HG02852 (cell line): Measurements from ENCODE around the gene FLOT1.

Experiments used
- ATAC-seq: cut with Tn5 transposase; IDR thresholded peaks from one replicate; pipeline ENCODE4 v1.9.1; 2021; ENCODE audit warnings: mild to moderate bottlenecking, moderate library complexity; ENCODE audit not compliant: unreplicated experiment

Gene FLOT1, protein sequence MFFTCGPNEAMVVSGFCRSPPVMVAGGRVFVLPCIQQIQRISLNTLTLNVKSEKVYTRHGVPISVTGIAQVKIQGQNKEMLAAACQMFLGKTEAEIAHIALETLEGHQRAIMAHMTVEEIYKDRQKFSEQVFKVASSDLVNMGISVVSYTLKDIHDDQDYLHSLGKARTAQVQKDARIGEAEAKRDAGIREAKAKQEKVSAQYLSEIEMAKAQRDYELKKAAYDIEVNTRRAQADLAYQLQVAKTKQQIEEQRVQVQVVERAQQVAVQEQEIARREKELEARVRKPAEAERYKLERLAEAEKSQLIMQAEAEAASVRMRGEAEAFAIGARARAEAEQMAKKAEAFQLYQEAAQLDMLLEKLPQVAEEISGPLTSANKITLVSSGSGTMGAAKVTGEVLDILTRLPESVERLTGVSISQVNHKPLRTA

DNA sequence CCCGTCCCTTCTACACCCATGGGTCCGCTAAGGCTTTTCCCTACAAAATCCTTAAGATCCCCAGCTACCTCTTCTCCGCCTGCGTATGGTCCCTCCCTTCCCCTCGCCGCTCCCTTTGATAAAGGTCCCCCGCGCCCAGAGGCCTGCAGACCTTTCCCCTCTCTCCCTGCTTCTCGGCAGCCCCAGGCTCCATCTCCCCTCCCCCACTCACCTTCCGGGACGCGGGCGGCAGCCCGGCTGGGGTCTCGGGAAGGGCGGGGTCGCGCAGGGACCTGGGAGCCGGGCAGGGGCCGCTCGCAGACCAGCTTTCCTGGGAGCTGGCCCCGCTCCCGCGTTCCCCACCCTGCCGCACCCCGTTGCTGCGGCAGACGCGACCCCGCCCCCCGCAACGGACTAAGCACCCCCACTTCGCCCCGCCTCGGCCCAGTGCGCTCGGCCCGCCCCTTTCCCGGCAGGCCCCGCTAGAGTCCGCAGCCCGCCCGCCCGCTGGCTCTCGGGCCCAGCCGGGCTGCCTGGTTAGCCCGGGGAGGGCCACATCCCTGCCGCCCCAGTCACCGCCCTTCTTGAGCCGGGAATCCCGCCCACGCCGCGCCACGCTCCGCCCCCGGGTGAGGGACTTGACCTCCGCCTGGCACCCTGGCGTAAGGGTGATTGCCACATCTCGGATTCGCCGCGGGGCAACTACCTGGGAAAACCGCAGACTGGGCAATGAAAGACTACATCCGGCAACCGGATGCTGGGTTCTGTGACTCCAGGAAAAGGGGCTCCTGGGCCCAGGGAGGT, at the start of gene FLOT1:
TSS of gene FLOT1 (minus strand) at position 372 of the 783 bp plus-strand sequence. CDS start 498 bp downstream, outside the sequence.
- ATAC-seq, result peak; percentile 73

DNA sequence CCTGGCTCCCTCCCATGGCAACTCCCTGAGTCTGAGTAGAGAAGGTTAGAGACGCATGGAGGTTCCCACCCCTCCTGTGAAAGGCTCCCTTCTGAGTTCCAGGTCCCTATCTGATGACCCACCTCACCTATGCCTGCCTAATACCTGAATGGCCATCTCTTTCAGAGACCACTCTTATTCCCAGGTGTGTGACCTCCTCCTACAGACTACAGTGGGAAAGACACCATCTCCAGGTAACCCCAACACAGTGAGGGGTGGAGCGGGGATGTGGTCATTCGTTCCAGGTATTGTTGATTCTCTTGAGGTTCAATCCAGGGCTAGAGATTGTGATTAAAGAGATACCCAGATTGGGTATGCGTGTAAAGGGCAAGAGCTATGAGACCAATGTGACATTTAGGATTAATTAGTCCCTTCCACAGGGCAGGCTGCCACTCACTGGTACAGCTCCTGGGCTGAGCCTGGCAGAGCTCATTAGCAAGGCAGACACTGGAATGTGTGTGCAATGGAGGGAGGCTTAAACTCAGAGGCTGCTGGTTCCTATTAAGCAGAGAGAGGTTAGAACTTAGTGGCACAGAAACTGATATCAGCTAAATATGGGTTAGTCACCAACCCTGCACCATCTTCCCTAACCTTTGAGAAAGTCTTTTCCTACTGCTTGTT, 48.4 kb upstream of the FLOT1 start:
- ATAC-seq, result no peak

DNA sequence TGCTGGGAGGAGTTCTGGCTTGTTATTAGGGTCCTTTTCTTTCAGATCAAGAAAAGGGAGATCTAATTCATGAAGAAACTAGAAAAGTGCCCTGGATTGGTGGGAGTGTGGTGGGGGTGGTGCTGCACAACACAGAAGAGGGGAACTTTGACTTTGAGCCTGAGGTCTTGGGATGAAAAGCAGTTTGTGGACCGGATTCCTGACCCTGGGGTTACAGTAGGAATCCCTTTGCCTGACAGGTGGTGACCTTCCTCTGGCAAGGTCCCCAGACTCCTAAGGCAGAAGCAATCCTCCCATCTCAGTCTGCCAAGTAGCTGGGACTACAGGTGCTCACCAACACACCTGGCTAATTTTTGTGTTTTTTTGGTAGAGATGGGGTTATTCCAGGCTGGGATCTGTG, 47.1 kb upstream of the FLOT1 start:
- ATAC-seq, result no peak

DNA sequence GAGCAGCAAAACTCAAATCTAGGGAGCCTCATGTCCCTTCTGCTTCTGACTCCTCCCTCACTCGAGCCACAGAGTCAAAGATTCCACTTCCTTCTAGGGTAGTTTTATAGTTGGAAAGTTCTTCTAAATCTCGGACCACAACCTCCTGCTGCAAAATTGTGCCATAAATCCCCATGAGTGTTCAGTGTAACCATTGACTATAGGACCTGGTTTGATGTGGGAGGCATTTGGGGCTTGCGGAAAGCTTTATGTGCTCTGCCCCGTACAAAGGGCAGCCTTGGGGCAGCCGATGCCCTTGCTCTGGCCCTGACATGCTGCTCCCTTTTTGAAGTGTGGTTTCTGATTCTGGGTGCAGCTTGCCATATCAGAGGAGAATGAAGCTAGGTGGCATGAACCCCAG, 45.5 kb upstream of the FLOT1 start:
- no peak for ATAC-seq

DNA sequence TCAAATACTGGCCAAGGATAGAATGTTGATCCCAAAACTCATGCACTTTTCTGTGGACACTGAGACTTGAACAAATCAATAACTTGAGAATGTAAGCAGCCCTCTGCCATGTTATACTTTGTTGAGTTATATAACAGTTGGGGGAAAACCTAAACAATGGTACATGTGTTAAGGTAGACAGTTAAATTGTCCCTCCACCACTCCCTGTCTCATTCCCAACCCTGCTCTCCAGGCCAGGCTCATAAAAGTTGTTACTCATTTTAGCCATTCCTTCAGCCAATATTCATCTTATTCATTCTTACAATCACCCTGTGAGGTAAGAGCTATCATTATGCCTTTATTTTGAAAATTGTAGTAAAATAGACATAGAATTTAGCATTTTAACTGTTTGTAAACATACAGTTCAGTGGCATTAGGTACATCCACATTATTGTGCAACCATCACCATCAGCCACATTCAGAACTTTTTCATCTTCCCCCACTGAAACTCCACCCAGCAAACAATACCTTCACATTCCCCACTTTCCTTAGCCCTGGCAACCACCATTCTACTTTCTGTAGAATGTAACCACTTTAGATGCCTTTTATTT, 40.0 kb upstream of the FLOT1 start:
- no peak for ATAC-seq

DNA sequence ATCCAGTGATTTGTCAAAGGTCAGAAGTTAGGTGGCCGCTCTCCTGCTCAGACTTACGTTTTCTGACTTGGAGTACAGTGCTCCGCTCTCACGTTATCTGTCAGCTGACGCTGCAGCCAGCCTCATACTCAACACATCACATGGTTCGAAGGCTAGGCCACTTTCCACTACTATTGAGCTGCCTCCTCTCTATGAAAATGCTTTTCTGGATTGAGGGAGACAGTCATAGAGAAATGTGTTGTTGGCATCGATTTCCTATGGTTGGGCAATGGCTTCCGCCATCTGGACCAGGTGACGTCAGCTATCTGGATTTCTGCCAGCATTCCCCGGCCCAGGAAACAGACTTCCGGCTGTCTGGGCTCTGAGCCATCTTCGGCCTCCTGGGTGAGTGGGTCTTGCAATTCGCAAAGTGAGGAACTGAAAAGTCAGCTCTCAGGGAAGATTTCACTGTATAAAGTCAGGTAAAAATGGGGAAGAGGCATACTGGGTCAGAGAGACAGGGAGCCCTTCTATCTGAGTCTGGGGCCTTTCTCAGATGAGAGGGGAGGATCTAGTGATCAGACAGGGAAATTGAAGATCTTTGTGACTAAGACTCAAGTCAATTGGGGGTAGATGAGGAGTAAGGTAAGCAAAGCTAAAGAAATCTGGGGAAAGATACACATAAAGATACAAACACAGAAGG, 39.4 kb upstream of the FLOT1 start:
- no peak for ATAC-seq

DNA sequence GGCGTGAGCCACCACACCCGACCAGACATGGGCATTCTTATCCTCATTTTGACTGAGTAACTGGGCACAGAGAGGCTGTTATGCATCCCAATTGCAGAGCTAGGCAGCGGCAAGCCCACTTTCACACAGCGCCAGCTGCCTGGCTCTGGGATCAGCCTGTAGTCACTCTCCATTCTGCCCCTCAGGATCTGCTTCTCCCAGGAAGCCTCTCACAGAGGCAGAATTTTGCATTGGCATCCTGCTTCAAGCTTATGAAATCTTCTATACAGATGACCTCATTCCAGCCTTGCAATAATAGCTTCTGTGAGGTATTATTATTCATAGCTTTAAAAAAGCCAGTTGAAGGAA, 38.9 kb upstream of the FLOT1 start:
- ATAC-seq, result no peak

DNA sequence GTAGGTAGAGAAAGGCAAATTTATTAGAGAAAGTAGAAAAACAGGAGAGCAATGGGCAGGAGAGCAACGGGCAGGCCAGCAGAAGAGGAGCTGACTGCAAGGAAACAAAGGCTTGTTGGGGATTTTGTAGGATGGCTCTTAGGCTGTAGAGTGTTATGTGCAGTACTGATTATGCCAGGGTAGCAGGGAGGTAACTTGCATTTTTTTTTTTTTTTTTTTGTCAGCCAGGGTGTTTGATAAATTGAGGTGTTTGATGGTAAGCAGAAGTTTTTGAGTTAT, 38.1 kb upstream of the FLOT1 start:
- no peak for ATAC-seq

DNA sequence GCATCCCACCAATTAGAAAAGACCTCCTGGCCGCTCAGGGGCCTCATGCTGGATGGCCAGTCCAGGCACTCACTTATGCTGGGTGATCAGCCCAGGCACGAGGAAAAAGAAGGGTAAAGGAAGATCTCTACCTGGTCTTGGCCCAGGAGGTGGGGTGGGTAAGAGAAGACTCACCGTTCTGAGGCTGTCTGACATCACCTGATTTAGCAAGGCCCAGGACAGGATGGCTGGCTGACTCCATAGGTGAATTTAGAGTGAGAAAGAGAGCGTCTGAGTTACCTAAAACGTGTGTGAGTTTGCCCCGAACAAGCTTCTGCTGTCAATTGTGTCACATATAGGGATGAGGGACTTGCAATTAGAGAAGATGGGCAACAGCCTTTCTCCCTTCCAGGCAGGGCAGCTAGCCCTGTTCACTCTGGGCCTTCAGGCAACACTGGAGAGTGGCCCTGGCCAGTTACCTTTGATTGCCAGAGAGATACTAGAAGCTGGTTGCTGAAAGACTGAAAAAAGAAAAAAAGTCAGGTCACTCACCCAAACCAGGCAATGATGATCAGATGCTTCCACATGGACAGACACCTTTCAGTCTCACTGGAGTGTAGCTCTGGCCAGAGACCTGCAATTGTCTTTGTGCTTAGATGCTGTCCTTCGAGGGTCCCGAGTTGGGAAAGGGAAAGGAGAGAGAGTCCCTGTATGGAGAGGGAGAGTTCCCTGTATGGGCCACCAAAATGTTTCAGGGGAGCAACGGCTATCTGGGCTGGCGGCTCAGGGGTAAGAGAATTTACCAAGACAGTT, 37.6 kb upstream of the FLOT1 start:
- no peak for ATAC-seq

DNA sequence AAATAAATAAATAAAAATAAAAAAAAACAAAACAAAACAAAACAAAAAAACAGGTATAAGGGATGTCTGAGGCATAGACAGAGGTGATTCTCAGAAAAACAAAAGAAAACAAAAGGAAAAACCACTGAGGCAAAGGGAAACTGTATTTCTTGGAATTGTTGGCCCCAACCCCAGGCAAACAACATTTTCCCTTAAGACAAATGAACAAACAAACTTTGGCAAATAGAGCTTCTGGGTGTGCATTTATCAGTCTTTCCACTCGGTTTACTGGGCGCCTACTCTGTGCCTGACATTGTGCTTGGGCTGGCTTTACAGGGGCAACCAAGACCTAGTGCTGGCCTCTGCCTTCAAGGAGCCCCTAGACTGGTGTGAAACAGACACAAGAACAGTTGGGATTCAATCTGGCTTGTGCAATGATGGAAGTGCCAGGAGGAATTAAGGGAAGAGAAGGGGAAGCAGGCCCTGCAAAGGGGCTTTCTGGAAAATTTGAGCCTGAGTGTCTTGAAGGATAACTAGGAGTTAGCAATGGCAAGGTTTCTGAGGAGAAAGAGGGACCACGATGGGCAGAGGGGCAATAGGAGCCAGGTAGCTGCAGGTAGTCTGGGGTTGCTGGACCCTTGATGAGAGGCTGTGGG, 35.6 kb upstream of the FLOT1 start:
- no peak for ATAC-seq

DNA sequence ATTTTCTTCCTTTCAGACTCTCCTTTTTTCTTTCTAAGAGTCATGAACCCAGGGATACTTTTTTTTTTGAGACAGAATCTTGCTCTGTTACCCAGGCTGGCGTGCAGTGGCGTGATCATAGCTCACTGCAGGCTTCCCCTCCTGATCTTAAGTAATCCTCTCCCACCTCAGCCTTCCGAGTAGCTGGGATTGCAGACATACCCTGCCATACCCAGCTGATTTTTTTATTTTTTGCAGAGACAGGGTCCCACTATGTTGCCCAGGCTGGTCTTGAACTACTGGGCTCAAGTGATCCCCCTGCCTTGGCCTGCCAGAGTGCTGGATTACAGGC, 34.6 kb upstream of the FLOT1 start:
- ATAC-seq, result no peak

DNA sequence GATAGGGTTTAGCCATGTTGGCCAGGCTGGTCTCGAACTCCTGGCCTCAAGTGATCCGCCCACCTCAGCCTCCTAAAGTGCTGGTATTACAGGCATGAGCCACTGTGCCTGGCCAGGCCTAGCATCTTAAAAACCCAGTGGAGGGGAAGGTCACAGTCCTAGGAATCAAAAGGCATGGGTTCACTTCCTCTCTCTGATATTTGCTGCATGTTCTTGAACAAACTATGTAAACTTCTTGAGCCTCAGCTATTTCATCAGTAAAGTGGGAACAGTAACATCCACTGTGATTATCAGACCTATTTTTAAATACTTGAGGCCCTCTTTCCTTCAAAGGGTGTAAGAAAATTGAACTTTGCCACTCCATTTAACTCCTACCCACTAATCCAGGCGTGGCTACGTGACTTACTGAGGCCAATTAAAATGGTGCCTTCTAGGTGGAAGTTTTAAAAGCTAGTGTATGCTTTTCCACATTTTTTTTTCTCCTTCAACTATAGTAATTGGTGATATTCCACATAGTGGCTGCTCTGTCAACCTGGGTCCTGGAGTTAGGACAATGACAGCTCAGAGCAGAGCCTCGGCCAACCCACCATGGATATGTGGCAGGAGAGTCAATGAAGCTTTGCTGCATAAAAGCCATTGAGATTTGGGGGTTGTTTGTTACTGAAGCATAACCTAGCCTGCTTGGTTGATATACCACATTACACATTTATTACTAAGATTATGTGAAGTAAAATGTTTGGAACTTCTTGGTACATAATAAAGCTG, 34.1 kb upstream of the FLOT1 start:
- ATAC-seq, result no peak

DNA sequence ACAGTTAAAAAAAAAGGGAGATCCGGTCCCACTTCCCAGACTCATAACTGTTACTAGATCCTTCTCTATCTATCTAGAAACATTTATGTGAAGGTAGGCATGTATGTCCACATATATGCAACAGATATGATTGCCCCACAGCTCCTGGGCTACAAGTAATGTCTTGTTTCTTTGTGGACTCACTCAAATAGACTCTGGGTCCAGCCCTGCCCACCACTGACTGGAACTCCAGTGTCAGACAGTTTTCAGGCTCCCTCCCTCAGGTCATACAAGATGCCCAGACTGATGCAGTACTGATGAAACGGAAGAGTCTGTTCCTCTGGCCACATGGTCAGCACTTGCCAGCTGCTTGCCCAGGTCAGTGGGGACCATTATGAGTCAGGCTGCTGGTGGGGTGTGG, 32.6 kb upstream of the FLOT1 start:
- no peak for ATAC-seq

DNA sequence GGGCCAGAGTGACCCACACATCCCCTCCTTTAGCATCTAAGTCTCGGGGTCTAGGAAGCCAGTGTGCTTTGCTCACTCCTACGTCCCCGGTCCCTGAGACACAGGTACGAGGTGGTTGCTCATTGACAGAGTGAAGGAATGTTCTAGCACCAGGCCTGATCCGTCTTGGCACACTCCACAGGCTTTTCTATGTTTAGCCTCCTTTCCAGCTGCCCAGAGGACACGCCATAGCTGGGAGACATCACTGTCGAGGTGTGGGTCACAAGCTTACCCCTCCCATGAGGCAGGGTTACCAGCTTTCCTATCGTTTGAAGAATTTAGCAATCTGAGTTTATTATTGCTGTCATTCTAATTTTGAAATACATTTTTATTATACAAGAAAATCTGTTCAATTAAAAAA, 32.2 kb upstream of the FLOT1 start:
- no peak for ATAC-seq

DNA sequence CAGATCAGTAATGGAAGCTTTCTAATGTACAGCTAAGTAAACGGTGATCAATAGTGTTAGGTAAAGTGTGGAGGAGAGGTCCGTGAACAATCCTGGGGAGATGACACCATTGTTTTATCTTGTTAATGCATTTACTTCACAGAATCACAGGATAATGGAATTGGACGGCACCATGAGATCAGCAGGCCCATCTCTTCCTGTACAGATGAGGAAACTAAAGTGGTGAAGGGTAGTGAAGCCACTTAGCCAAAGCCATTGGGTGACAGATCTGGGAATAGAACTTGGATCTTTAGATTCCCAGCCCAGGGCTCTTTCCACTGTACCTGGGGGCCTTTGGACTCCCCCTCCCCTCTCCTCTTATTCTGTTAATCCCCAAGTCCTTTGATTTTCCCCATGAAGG, 28.1 kb upstream of the FLOT1 start:
- ATAC-seq, result no peak

DNA sequence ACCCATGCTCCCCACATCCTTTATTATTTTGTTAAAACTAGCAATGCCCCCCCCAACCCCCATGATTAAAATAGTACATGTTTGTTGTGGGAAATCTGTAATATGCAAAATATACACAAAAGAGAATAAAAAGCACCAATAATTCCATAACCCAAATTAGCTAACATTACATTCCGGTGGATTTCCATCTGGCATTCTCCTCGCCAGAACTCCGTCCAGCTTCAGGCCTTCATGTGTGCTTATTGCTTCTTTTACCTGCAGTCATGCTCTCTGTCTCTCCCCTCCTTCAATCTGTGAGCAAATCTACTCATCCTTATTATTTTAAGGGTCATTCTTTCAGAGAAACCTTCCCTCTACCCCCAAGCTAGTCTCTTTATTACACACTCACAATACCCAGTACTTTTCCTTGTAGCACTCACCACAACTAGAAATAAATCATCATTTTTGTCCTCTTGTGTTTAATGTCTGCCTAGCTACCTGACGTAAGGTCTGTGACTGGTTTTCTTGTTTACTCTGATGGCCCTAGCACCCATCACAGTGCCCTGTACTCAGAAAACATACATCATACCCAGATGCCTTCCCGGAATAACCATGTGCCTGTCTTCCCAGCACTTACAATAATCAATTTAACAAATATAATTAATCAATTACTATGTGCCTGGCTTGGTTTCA, 27.5 kb upstream of the FLOT1 start:
- ATAC-seq, result no peak

DNA sequence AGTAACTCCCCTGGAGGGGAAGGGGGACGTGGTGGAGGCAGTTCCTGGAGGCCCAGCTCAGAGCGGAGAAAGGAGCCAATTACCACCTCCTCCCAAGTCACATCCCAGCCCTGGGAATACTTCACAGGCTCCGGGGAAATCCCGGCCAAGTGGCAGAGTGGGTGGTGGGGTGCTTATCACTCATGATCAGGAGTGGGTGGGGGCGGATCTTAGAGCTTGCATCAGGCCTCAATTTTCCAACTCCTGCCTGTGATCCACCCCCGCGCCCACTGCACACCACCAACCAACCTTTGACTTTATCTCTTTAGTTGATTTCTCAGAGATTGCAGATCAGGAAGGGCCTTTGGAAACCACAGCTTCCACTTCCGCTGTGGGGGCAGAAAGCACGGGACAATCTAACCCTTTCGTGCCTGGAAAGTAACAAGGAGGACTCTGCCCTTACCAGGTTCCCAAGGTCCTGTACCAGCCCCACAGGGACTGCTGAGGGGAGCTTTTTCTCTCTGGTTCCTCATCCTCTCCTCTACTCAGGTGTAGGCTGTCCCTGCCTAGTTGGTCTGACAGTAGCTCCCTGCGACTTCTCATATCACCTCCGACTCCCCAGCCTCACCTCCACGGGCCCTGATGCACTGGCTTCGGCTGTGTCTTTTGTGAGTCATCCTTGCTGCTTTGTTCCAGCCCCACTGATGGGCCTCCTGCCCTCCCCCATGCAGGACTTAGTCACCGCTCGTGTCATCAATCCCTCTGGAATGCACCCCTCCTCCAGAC, 26.8 kb upstream of the FLOT1 start:
- ATAC-seq, result no peak

DNA sequence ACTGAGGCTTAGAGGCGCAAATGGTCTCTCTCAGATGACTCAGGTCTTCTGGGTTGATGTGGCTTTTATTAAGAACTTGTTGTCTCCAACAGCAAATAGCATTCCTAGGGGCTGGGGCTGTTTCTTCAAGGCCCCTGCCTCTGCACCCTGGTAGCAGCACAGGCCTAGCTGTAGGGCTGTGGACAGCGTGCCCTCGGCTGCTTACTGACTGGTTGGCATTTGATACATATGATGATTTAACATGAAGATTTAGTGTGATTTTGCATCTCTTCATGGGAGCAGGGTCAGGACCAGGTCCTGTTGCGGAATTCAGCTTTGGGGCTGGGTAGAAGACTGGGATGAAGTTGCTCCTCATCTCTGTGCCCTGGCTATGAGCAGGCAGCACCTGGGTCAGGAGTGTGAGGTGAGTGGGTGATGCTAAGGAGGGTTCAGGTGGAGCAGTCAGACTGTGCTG, 26.2 kb upstream of the FLOT1 start:
- no peak for ATAC-seq
